CD4-positive, alpha-beta T cell treated with Interleukin-4 for 4 hours (primary cell): Measurements from ENCODE around the gene C3orf22.
"Not testable (repeated sequence)": the region's sequence is repeated elsewhere in the genome, so short reads cannot be mapped to it uniquely, and the experiment has no call there.

Experiments used
- DNase-seq: peaks from one replicate; pipeline ENCODE4 v3.0.0-alpha.2; 2020

The C3orf22 gene, protein sequence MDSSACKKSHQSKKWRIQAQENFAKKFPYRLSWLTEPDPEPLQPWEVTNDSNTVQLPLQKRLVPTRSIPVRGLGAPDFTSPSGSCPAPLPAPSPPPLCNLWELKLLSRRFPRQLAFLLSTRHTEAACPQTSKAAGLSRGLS

DNA sequence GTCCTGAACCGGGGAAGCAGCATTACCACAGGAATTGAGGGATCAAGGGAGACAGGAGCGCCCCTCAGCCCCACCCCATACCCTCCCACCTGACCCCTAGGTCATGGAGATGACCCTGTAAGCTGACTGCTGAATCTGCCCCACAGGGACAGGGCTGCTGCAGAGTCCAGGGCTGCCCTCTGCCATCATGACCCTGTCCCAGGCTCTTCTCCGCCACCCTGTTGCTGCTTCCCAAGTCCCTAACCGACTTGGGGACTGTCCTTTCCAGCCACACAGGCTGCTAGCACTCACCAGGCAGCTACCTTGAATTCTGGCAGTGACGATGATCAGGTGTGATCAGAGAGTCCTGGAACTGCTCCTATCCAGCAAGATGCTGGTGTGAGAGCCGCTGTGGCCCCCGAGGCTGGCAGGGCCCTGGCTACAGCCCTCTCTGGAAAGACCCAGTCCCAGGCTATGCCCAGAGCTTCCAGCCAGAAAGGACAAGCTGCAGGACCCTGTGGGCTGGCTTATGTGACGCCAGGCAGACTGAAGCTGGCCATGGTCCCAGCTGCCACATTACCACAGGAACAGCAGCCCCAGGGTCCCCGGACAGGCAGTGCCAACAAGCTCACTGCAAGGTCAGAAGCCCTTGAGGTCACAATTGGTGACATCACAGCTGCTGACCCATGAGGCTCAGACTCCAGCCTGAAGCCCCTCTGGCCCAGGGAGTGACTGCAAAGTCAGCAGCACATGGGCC, at the start of gene C3orf22:
Gene C3orf22 (minus strand): TSS at position 597 of the 736 bp plus-strand sequence. CDS start 5,542 bp downstream, outside the sequence.
- no peak for DNase-seq

DNA sequence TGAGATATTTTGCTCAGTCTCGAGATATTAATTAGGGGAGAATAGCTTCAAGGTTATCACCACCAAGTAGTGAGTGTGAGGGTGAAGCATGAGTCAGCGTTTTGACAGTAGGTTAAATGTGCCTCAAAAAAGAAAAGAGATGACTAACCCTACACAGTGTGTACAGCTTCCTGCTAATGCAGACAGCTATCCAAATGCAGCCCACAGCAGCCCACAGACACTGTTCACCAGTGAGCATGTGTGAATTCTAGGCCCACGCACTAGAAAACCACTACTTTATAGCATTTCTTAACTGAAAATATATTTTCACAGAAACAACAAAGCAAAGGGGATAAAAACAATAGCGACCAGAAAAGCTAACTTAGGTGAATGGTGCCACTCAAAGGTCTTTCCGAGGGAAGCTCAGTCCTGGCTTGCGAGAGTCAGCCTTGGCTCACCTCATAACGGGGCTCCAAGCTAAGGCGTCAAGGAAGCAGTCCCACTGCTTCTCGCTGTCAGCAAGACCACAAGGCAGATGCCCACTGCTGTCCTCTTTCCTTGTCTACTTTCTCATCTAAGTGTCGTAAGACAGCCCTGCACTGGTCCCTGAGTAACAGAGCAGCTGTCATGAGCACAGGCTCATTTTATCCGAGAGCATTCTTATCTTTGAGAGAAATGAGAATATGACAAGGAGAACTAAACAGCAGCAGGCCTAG, 48.6 kb upstream of the C3orf22 start:
- peak; percentile 40 for DNase-seq

DNA sequence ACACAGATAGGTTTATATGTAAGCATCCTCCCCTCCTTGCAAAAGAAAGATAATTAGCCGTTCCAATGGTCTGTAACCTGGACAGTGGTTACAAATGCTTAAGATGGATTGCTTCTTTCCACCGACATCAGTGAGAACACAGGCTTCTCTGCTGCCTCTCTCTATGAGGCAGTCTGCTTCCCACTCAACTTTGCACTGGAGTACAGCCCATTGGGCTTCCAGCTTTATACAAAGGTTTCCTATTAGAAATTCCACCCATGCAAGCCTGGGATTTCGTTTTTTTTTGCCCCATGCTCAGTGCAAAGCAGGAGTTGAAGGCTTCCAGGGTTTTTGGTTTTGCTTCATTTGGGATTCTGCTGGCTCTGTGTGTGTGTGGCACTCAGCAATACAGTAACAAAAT, 47.3 kb upstream of the C3orf22 start:
- DNase-seq, result no peak

DNA sequence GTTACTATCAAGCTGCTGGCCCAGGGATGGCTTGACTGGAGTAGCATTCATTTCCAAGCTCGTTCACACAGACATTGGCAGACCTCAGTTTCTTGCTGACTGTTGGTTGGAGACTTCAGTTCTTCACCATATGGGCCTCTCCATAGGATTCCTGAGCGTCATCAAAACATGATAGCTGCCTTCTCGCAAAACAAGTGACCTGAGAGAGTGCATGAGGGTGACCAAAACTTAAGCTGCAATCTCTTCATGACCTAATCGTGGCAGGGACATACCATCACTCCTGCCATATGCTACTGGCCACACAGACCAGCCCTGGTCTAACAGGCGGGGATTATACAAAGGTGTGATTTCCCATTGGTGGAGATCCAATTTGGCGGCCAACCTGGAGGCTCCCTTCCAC, 46.0 kb upstream of the C3orf22 start:
- no peak for DNase-seq

DNA sequence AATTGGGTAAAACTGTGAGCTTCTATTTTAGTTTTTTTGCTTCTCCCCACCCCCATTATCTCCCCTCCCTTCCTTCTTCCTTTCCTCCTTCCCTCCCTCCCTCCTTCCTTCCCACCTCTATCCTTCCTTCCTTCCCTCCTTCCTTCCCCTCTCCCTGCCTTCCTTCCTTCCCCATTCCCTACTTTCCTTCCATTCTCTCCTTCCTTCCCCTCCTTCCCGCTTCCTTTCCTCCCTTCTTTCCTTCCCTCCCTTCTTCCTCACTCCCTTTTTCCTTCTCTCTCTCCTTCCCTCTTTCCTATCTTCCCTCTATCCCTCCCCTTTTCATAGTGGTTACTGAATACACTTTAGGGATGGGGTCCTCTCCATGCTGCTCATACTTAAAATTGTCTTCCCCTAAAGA, 40.4 kb upstream of the C3orf22 start:
- no peak for DNase-seq

DNA sequence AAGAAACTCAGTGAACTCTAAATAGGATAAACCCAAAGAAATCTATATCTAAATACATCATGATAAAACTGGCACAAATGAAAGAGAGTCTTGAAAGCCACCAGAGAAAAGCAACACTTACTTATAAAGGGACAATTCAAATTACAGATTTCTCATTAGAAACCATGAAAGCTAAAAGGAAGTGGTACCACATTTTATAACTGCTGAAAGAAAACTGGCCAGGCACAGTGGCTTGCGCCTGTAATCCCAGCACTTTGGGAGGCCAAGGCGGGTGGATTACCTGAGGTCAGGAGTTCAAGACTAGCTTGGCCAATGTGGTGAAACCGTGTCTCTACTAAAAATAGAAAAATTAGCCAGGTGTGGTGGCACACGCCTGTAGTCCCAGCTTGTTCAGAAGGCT, 36.7 kb upstream of the C3orf22 start:
- not testable (repeated sequence) for DNase-seq

DNA sequence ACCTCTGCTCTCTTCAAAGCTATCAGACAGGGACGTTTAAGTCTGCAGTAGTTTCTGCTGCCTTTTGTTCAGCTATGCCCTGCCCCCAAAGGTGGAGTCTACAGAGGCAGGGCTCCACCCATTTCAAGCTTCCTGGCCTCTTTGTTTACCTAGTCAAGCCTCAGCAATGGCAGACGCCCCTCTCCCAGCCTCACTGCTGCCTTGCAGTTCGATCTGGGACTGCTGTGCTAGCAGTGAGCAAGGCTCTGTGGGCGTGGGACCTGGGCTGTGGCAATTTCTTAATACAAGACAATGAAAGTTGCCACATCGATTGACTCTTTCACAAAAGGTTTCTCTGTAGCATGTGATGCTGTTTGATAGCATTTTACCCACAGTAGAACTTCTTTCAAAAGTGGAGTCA, 32.8 kb upstream of the C3orf22 start:
- not testable (repeated sequence) for DNase-seq

DNA sequence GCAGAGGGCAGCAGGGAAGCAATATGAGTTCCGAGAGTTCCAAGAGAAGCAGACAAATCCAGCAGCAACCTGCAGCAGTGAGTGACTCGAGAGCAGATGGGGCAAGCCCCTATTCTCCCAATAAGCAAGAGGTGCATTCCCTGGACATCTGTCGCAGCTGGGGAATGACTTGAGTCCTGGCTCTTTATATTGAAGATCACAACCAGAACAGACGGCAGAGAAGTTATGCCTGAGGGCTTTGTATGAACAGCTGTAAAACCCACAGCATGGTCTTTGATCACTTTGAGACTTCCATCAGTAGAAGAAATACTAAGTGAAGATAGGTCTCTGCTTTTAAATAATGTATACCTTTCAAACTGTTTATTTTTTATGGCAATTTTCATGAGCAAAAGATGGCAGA, 23.6 kb upstream of the C3orf22 start:
- DNase-seq, result no peak

DNA sequence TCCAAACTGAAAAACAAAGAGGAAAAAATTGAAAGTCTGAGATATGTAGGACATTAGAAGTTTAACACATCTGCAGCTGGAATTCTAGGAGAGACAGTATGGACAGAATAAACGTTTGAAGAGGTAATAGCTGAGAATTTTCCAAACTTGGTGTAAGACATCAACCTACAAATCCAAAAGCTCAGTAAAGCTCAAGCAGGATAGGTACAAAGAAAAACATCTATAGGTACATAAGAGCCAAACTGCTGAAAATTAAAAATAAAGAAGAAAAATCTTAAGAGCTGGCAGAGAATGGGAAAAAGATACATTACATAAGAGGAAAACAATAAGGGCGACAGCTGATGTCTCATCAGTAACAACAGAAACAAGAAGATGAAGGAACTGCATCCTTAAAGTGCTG, 22.8 kb upstream of the C3orf22 start:
- DNase-seq, result no peak

DNA sequence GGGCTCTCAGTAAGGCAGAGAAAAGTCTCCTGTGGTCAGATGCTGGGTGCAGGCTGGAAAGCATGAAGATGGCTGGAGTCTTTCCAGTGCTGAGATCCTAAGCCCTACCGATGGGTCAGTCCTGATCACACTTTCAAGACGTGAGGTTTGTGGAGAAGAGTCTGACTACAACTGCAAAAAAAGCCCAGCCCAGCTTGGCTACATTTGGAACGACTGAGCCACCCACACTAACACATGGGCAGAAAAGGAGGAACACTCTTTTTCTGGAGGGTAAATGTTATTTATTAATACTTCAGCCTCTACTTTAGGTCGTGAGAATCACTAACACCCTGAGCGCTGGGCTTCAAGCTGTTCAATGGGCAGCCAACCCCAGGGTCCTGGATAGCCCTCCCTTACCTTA, 22.0 kb upstream of the C3orf22 start:
- no peak for DNase-seq

DNA sequence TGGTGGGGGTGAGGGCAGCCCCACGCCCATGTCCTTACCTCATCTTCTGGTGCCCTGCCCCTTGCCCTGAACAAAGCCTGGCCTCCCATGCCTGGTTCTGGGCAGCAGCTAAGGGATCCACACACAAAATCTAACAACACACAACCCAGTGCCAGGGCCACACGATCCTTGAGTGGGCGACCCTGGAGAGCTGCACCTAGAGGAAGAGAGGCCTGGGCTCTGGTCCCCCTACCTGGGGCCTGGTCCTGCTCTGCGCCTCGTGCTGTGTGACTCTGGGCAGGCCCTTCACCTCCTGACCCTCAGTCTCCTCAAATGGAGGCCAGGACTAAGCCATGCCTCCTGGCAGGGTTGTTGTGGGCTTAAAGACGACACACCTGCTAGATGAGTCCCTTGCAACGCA, 20.0 kb upstream of the C3orf22 start:
- no peak for DNase-seq

DNA sequence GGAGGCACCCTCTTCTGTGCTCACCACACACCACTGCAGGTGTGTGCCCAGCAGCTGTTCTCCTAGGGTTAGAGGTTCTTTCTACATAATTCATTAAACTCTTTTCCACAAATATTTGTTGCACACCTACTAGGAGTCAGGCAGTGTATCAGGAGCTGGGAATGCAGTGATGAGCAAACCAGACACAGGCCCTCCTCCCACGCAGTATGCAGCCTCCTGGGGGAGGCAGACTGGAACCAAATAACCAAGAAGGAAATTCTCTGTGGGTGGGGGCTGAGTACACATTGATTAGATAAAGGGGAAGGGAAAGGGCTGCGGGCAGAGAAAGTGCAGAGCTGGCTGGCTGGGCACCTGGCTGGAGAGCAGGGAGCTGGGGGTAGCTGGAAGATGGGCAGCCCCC, 18.5 kb upstream of the C3orf22 start:
- no peak for DNase-seq

DNA sequence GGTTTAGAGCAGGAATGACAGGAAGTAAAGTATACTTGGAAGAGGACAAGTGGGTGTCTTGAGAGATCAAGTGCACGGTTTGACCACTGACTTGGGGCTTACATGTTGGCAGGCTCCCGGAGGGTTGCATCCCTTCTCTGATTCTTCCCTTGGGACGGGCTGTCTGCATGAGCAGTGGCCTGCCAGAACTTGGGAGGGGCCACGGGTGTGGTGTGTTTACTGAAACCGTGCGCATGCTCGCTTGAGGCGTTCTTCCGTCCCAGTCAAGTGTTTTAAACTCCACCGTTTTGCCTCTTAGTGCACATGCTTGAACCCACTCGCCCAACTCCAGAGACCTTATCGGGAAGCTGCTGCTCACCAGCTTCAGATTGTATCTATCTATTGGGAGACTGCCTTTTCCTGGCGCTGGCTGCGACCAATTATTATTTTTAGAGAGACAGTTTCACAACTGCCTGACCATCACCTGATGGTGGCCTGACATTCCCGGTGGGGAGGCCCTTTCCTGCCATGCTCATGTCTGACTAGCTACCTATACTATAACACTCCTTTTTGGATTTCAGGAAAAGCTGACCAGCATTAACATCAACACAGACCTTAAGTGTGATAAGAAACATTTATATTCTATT, 14.9 kb upstream of the C3orf22 start:
- no peak for DNase-seq

DNA sequence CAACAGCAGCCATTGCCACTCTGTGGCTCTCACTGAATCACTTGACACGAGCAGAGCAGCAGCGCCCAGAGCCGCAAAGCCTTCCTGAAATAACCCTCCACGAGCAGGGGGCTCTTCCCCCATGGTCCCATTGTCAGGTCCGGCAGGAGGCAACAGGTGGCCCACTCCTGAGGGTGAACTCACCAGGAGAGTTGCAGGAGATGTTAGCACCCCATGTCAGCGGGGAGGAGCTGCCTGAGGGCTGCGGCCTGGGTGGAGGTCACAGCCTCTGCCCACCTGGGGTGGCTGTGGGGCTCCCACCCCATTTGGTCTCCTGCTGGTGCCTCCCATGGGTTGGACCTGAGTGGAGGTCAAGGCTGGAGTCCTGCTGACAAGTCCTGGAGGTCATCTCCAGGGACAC, 12.3 kb upstream of the C3orf22 start:
- DNase-seq, result no peak

DNA sequence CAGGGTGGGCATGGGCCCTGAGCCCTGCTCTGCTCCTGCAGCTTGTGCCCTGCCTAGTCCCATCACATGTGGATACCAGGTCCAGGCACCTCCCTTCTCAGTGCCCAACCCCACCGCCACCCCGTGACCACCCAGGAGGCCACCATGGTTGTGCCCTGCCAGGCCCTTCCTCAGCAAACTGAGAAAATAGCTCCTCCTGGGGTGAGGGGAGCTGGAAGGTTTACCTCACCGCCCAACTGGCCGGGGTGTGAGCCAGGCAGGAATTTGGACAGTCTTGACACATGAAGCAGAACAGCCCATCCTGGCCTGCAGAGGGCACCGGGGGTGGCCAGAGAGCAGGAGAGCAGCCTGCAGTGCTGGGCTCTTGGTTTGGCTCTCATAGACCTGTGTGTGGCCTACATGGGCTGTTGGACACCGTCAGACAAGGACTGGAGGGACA, 11.4 kb upstream of the C3orf22 start:
- no peak for DNase-seq

DNA sequence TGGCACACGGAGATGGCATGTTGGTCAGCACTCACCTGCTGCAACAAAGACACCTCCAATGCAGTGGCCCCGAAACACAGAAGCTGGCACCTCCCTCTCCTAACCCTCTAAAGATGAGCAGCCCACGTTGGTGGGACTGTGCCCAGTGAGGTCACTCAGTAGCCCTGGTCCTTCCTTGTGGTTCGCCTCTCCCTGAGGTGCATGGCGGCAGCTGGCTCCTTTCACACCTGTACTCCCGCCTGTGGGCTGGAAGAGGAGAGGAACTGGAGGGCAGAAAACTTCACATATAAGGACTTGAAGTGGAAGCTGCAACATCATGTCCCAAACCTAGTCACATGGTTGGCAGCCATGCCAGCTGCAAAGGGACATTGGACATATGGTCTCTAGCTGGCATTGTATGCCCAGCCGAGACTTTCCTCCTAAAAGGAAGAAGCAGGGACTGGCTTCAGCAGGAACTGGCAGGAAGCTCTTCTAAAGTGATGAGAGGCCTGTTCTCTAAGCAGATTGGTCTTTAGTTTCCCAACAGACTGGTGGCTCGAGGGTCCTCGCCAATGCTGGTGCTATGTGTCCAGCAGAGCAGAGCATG, 10.8 kb upstream of the C3orf22 start:
- DNase-seq, result no peak

DNA sequence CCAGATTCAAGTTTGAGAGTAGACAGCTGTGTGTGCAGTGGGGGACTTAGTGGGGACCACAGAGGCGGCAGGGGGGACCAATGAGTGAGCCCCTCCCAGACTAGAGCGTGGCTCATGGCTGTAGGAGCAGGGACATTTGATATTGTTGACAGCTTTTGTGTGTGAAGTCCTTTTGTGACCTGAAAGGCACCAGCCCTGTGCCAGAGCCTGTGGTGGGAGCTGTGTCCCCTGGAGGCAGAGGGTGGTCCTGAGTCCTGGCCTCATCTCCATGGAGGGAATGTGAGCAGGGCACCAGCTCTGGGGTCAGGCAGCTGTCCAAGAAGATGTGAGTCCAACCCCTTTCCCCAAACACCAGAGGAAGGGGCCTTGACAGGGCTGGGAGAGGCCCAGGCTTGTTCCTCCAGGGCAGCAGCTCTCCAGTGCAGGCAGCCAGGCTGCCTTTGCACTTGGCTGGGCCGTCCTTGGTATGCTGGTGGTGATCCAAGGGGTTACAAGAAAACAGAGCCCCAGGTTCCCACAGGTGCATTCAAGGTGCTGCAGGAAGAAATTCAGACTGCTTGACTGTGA, 10.1 kb upstream of the C3orf22 start:
- DNase-seq, result no peak

DNA sequence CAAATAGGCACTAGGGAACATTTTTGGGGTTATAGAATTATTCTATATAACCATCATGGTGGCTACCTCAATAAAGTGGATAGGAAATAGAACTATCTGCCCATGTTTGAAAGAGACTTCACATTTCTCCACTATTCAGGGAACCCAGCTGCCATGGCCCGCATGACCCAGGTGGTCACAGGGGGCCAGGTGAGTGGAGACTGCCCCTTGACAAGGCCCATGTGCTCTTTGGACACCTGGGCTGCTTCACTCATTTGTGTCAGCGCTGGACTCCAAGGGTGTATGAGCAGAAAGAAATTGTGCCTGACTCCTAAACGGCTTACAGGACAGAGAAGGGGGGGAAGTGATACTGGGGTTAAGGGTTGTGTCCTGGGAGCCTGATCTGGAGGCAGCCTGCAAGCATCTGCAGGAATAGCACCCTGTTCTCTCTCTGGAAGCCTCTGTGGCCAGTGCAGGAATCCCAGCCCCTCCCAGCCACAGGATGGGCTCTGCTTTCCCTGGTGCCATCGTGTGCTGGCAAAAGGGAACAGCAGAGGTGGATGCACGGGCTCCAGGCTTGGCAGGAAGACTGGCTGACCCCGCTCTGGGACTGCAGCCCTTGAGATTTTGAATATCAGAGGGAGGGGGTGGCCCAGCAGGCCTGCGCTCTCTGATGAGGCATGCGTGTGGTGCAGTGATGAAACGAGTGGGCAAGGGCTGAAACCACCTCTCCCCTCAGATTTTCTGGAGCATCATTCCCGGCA, 9.1 kb upstream of the C3orf22 start:
- DNase-seq, result no peak

DNA sequence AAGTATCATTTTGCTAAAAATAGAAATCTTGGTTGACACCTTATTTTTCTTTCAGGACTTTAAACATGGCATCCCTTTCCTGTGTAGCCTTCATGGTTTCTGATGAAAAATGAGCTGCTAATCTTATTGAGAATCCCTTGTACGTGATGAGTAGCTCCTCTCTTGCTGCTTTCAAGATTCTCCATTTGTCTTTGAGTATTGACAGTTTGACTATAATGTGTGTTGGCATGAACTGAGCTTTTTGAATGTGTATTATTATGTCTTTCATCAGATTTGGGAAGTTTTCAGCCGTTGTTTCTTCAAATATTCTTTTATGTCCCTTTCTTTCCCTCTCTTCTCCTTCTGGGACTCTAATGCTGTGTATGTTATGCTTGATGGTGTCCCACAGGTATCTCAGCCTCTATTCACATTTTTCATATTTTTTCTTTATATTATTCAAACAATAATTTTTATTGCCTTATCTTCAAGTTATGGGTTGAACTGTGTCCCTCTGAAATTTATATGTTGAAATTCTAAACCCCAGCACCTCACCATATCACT, 4.1 kb upstream of the C3orf22 start:
- DNase-seq, result no peak

DNA sequence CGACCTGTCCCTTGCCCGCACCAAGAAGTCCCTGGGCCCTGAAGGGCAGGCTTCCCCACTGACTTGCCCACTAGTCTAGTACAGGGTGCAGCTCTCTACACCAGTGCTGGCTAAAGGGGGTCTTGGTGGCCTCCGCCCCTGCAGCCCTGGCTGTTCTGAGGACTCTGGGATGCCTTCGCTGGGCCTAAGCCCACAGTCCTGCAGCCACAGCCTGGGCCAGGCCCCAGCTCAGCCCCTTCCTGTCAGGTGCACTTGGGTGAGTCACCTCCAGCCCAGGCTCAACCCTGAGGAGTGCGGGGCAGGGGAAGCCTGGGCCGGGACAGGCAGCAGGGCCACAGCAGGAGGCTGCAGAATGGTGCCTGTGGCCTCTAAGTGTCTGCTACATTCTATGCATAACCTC, 971 bp downstream of the C3orf22 start:
- no peak for DNase-seq

DNA sequence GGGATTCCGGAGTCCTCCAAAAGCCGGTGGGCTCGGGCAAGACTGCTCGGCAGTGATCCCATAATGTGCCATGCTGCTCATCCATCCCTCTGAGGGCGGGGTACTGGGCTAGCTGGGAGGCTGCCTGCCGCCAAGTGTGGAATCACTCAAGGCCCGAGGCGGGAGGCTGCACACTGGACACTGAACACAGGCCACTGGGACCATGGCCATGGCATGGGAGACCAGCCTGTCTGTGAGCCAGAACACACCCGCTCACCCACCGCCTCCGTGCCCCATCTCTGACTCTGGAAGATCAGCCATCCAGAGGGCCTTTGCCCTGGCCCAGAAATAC, 1.4 kb downstream of the C3orf22 start:
- no peak for DNase-seq
